HG02763 (cell line): ENCODE data around the gene RHOBTB3.
"Not testable (repeated sequence)": the region's sequence is repeated elsewhere in the genome, so short reads cannot be mapped to it uniquely, and the experiment has no call there.

Experiments
- ATAC-seq: cut with Tn5 transposase; IDR thresholded peaks from one replicate; pipeline ENCODE4 v1.9.1; 2021; ENCODE audit warnings: mild to moderate bottlenecking, moderate library complexity; ENCODE audit not compliant: unreplicated experiment

RHOBTB3 gene

DNA sequence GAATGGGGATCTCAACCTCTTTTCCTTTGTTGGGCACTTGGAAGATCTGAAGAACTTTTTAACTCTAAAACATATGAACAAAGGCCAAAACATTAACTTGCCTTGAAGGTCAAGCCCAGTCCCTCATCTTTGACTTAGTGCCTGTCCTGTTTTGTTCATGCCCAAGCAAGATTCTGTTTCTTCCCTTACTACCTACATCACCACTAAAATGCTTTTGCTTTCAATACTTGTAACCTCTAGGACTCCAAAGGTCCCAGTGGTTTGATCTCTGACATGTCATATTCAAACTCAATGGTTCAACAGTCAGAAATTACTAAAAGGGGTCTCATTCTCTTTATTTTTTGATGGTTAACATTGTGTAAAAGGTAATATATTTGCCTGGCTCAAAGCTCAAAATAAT, 67.4 kb downstream of the RHOBTB3 start:
- ATAC-seq, result no peak

DNA sequence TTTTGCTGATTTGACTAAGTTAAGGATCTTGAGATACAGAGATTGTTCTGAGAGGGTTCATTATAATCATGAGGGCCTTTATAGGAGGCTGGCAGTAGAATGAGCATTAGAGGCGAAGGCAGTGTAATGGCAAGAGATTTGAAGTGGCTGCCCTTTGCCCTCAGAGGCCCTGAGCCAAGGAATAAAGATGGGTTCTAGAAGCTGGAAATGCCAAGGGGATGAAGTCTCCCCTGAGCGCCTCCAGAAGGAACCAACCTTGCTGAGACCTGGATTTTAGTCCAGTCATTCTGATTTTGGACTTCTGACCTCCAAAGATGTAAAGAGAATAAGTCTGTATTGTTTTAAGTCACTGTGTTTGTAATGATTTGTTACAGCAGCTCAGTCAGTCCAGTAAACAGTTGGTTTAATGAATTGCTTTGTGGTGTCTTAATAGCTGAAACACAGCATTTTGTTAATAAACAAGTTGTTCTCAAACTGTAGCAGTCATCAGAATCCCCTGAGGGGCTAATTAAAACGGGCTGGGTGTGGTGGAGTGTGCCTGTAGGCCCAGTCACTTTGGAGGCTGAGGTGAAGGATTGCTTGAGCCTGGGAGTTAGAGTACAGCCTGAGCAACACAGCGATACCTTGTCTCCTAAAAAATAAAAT, 68.2 kb downstream of the RHOBTB3 start:
- no peak for ATAC-seq

DNA sequence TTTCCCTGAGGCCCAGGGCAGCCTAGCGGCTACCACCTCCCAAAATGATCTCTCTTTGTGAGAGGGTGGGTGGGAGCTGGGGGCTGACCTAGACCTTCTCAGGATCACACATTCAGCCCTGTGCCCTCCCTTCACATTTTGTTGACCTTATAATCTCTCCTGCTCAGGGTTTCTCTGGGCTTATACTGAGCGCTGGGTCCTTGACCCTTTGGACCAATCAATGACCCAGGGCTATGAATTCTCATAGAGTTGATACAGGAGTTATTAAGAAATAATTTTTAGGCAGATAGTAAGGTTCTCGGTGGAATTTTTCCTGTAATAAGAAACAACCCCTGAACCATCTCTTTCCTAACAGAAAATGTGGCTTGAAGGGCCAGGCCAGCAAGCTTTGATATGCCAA, 69.4 kb downstream of the RHOBTB3 start:
- ATAC-seq, result no peak

DNA sequence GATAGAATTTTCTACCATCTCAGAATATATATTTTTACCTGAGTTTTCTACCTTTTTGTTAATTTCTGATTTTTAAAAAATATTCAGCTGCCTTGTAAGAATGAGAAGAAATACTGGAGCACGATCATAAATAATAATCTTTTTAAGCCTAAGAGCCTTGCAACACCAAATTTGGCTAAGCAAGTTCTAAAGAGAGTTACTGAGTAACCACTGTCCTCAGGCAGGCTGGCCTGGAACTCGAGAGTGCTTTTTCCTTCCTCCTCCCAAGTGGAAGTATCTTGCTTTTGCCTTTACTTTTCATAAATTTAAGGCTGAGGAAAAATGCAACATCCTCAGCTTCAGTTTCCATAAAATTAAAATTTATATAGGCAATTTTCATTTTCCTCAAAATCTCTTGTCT, 70.4 kb downstream of the RHOBTB3 start:
- no peak for ATAC-seq

DNA sequence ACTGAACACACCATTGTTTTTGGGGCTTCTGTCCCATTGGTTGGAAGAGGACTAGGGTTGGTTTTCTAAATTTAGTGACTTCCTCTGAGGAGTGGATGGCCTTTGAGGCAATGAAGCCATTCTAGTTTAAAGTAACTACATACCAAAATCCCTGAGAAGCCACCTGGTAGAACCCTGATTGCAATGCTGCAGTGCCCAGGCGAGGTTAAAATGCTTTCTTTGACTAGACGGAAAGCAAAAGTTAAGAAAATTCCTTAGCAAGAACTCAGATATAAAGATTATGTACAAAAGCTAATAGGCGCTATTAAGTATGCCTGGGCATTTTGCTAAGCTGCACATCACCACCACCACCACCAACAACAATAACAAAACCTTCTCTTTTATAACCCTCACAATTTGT, 70.8 kb downstream of the RHOBTB3 start:
- ATAC-seq, result no peak

DNA sequence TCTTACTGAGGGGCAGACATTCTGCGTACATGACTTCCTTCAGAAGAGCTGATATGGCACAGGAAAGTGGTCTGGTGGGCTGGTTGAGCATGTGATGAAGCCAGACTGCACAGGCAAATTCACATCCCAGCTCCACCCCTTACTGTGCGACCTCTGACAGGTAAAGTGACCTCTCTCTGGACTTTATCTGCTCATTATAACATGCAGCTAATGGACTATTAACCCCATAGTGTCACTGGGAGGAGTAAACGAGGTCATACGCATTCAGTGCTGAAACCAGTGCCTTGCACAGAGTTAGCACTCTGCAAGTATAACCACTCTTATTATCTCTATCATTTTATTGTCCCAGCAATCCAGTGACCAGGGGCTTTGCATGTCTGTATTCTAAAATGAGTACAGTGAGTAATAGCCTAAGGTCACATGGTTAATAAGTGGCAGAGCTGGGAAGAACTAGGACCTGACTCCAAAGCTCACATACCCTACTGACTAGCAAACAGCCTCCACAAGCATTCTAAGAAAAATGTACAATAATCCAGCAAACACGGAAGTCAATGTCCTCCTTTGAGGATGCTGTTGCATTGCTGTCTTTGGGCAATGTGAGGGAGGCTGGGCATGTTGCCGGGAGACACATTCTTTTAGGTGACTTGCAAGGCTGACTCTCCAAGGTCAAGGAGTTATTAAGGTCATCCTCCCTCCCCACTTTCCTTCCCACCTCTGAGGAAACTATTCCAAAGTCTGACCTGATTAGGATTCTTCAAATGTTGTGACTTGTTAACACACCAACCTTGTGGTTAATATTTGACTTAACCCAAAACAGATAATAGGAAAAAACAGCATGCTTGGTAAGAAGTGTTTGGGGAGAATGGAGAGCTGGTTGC, 72.4 kb downstream of the RHOBTB3 start:
- ATAC-seq, result no peak

DNA sequence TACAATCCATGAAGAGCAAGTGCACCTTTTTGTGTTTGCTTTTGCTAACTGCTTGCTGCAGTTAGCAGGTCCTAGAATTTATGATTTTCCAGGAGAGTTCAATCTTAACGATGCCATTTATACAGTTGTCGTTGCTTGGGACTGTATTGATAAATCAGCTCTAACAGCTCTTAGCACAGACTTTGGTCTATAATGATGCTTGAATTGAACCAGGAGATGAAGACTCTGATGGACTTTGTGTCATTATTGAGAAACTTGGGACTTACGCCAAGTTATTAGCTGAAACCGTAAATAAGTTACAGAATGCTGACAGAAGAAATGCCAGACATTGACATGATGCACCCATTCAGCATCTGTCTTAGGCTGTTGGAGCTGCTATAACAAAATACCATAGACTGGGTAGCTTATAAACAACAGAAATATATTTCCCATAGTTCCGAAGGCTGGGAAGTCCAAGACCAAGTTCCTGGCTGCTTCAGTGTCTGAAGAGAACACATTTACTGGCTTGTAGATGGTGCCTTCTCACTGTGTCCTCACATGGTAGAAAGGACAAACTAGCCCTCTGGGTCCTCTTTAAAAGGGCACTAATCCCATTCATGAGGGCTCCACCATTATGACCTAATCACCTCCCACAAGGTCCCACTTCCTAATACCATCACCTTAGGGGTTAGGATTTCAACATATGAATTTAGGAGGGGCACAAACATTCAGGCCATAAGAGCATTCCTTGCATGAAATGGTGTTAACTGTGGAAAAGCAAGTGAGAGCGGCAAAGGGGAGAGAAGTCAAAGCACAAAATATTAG, 73.8 kb downstream of the RHOBTB3 start:
- no peak for ATAC-seq

DNA sequence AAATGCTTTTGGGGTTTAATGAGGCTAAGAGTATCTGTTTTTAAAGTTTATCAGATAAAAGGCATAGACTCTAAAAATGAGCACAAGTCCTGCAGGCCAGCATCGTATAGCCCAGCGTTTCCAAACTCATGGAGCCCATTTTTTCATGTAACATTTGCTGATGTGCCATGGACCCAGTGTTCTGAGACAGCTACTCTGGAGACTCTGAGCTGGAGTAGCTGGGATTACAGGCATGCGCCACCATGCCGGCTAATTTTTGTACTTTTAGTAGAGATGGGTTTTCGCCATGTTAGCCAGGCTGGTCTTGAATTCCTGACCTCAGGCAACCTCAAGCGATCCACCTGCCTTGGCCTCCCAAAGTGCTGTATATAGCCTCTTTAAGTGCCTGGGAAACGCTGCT, 75.6 kb downstream of the RHOBTB3 start:
- no peak for ATAC-seq

DNA sequence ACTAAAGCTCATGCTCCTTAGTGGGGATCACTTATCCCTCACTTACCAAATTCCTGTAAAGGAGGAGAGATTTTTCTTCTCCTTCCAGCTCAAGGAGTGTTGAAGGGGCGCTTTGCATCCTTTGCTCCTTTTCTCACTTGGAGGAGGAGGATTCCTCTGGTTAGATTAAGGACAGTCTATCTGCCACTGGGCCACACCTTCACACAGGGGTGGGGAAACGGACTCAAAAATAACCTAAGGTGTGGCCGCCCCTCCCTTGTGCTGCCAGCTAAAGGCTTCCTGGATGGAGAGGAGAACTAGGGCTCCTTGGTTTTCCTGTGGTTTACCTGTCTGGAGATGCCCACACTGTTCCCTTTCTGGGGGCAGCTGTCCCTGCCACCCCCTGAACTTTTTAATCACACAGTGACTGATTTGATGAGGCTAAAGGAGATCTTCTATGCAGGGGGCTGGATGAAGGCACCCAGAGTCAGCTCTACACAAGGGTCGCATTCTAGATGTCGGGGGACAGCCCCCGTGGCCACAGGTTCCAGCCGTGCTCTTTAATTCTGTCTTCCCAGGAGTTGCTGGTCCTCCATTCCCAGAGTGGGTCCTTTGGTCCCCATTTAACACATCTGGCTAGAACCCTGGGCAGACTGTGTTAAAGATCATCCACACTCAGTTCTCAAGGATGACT, 77.0 kb downstream of the RHOBTB3 start:
- no peak for ATAC-seq

DNA sequence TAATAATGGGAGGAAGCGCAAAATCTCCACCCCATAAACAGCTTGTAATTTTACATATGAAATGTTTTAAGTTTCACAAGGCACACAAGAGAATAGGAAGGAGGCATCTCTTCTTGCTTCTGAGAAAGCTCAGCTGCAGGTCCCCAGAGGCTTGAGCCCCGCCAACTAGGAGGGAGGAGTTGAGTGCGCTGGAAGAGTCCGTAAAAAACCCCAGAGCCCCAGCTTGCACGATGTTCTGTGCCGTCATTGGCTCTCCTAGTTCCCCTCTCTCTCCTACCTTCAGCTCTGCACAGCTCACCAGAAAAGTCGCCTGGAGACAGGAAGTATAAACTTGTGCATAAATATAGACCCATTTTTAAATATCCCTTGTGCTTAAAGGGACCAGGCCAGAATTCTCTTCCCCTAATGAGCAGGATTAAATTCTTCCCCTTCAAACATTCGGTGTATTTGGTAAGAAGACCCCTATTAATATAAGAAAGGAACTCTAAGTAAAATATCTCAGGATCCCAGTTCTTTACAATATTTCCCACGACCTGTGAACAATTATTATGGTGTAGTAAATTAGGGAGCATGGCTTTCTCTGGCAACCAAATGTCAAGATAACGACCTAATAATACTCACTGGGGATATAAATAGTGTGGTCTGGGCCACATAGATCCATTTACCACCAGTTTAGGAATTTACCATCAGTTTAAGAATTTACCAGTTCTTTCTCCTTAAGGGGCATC, 77.7 kb downstream of the RHOBTB3 start:
- peak; percentile 100 for ATAC-seq

DNA sequence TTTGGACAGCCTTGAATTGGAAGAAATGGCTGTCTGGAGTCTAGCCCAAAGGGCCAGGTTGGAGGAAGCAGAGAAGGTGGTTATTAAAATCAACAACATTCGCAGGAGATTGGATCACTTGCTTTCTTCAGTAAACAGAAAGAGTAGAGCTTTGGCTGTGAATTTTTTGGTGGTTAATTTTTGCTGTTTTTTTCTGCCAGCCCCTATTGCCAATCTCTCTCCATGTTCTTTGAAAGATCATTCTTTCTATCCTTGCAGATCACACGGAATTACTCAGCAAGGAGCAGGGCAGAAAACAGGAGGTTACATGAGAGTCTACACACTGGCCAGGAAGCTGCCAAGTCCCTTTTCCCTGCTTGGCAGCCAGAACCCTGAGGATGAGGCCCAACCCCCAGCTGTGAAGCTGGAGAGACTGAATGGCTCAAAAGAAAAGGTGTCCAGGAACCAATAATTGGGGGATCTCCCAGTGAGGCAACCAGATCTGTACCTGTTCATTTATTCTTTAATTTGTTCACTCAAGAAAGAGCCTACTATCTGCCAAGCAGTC, 78.4 kb downstream of the RHOBTB3 start:
- no peak for ATAC-seq

DNA sequence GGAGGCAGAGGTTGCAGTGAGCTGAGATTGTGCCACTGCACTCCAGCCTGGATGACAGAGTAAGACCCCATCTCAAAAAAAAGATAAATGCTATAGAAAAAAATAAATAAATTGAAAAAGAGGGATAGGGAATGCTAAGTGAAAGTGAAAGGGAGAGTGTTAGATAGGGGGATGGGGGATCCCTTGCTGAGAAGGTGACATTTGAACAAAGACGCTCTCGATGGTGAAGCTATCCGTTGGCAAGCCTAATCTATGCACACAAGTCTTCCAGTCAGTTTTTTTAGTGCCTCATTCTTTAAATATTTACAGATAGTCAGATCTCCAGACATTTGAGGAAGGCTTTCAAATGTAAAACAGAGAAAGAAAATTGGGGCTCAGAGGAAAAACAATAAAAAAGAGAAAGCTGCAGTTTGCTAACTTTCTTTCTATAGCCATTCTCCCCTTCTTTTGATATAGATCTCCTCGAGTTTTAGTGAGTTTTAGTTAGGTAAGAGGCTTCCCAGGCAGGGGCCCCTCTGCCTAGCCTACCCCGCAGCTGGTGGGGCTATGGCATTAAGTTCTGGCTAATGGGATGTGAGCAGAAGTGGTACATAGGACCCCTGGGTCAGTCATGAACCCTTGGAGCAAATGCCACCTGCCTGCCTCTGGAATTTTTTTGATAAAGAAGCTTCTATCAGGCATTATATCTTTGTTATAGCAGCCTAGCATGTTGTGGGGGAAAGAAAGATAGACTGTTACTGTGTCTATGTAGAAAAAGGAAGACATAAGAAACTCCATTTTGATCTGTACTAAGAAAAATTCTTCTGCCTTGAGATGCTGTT, 79.4 kb downstream of the RHOBTB3 start:
- ATAC-seq, result no peak

DNA sequence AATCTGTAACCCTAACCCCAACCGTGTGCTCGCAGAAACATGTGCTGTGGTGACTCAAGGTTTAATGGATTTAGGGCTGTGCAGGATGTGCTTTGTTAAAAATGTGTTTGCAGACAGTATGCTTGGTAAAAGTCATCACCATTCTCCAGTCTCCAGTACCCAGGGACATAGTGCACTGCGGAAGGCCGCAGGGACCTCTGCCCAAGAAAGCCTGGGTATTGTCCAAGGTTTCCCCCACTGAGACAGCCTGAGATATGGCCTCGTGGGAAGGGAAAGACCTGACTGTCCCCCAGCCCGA, 79.9 kb downstream of the RHOBTB3 start:
- ATAC-seq, result not testable (repeated sequence)

DNA sequence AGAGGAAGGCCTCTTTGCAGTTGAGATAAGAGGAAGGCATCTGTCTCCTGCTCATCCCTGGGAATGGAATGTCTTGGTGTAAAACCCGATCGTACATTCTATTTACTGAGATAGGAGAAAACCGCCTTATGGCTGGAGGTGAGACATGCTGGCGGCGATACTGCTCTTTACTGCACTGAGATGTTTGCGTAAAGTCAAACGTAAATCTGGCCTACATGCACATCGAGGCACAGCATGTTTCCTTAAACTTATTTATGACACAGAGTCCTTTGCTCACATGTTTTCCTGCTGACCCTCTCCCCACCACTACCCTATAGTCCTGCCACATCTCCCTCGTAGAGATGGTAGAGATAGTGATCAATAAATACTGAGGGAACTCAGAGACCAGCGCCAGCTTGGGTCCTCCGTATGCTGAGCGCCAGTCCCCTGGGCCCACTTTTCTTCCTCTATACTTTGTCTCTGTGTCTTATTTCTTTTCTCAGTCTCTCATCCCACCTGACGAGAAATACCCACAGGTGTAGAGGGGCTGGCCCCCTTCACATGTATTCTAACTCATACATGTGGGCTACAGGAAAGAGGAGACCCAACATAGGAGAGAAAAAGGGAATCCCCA, 80.4 kb downstream of the RHOBTB3 start:
- ATAC-seq, result not testable (repeated sequence)

DNA sequence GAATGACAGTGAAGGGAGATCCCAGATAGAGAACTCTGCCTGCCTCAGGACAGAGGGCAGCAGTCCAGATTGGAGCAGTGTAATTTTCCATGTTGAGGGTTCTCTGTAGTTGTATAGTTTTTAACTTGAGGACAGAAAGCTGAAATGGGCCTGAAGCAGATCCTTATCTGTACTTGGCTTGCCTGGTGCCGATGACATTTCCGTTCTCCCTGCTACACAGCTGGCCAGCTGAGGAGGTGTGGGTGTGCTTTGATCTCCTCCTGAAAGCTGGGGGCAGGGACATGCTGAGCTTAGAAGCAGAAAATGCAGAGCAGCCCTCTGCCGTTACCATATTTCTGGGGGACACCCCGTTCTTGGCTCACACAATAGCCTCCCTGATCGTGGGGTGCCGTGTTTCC, 80.9 kb downstream of the RHOBTB3 start:
- no peak for ATAC-seq

DNA sequence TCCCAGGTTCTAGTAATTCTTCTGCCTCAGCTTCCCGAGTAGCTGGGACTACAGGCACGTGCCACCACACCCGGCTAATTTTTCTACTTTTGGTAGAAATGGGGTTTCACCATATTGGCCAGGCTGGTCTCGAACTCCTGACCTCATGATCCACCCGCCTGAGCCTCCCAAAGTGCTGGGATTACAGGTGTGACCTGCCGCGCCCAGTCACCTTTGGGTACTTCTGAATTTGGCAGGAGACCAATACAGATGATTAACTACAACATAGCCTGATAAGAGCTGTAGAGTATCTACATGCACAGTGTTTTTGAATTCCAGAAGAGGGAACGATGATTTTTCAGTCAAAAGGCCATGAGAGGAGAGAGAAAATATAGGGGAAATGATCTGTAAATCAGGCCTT, 81.9 kb downstream of the RHOBTB3 start:
- ATAC-seq, result not testable (repeated sequence)

DNA sequence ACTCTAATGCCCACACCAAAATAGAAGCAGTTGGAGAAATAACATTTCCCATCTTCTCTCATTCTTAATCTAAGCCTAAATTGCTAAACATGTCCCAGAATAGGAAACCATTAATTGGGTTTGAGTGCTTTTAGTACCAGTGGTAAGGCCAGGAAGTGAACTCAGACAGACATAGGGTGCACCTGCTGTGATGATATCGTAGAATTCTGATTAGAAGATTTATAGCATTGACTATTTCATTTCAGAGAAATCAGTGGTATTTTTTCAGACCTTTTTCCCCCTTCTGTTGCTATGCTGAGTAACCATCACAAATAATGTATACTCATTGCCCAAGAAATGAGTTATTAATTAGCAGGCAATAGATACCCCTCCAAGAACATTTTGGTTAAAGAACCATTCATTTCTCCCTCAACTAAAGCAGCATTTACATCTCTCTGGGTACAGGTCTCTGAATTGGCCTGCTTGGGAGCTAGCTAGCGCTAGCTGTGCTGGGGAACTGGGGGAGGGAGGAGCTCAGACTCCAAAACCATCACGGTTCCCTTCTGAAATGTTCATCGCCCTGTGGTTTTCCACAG, 84.1 kb downstream of the RHOBTB3 start:
- no peak for ATAC-seq

DNA sequence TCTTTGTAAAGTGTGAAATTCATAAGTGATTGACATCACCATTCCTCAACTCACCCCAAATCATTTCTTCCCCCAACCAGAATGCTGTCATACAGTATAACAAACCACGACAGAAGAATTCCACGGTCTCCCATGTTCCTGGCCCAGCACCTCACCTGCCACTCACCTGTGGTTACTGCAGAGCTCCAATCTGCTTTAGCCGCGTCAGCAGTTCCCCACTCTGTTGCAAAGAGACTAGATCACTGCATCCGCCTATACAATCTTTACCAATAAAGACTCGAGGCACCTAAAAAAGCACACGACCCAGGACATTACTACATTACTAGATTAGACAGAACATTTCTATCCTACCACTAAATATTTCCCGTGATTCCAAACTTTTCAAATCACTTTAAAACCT, 85.2 kb downstream of the RHOBTB3 start:
- no peak for ATAC-seq

DNA sequence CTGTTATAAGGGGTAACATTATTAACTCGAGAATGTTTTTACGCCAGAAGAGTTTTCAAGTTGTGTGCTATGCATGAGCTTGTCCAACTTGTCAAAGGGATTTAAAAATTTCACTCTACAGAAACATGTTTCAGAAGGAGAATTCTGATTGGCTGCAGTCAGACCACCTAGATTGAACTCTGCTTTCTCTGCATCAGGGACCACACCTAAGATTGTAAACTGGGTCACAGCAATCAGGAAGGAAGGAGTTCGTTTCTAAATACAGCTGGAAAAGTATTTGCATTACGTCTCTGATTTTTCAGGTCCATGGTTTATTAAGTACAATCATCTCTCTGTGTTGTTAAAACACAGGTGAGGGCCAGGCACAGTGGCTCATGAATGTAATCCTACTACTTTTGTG, 85.6 kb downstream of the RHOBTB3 start:
- ATAC-seq, result no peak
